Cardiac fibroblast (primary cell): ENCODE results near the gene VMA21.

ENCODE experiments used
- DNase-seq, 2 donors: peaks; one replicate each; pipeline versions ENCODE4 v3.0.0 to v3.0.0-alpha.2; 2010; ENCODE audit warnings: low read depth in 2 of 2
- H3K4me3 ChIP-seq, 2 donors: replicated peaks in 1 of 2; 1 replicate in 1 of 2; 2 replicates in 1 of 2; pipeline ENCODE4 v1.5.1; 2011; ENCODE audit warnings: low read depth in 2 of 2, low read length in 2 of 2, mild to moderate bottlenecking in 2 of 2, moderate library complexity in 1 of 2
- TF ChIP-seq, protein P1 (sequence below): IDR thresholded peaks from one replicate; pipeline ENCODE4 v1.5.1; 2011; ENCODE audit warnings: low read depth, mild to moderate bottlenecking, low read length, inconsistent platforms

Gene VMA21, protein sequence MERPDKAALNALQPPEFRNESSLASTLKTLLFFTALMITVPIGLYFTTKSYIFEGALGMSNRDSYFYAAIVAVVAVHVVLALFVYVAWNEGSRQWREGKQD

DNA sequence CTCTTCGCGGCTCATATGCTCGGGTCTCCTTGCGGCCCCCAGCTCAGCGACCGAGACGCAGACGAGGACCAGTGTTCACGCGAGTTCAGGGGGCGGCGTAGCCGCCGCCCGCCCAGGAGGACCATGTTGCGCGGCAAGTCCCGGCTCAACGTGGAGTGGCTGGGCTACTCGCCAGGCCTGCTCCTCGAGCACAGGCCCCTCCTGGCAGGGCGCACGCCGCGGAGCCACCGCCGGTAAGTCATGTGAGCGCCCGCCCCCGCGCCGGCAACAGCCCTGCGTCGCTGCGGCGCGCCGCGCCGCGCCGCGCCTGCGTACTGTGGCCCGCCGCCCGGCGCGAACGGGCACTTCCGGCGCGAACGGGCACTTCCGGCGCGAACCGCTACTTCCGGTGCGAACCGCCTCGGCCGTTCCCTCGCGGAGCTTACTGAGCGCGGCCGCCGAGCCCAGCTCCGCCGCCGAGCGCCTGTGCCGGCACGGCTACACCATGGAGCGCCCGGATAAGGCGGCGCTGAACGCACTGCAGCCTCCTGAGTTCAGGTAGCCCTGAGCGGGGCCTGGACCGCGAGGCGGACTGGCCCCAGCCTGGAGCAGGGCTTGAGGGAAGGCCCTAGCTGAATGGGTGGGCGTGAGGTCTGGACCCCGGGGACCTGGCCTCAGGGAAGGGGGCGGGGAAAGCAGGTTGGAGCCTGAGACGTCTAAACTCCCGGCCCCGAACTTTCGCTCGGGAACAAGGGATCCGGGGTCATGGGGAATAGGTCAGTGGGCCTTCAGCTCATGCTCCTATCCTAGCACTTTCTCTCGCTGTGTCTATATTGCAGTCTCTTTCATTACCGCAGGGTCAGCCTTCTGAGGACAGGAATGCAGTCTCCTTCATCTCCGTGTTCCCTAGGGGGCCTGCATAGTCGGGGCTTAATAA is at the start of gene VMA21:
TSS of gene VMA21 (plus strand) at position 382 of the 916 bp plus-strand sequence. CDS start at position 485, 103 bp downstream.
- TF ChIP-seq, protein P1, sequence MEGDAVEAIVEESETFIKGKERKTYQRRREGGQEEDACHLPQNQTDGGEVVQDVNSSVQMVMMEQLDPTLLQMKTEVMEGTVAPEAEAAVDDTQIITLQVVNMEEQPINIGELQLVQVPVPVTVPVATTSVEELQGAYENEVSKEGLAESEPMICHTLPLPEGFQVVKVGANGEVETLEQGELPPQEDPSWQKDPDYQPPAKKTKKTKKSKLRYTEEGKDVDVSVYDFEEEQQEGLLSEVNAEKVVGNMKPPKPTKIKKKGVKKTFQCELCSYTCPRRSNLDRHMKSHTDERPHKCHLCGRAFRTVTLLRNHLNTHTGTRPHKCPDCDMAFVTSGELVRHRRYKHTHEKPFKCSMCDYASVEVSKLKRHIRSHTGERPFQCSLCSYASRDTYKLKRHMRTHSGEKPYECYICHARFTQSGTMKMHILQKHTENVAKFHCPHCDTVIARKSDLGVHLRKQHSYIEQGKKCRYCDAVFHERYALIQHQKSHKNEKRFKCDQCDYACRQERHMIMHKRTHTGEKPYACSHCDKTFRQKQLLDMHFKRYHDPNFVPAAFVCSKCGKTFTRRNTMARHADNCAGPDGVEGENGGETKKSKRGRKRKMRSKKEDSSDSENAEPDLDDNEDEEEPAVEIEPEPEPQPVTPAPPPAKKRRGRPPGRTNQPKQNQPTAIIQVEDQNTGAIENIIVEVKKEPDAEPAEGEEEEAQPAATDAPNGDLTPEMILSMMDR: no peak
- DNase-seq: peak; percentile 80 to 94
- peak within 1 kb of the TSS; percentile 84 for H3K4me3 ChIP-seq

DNA sequence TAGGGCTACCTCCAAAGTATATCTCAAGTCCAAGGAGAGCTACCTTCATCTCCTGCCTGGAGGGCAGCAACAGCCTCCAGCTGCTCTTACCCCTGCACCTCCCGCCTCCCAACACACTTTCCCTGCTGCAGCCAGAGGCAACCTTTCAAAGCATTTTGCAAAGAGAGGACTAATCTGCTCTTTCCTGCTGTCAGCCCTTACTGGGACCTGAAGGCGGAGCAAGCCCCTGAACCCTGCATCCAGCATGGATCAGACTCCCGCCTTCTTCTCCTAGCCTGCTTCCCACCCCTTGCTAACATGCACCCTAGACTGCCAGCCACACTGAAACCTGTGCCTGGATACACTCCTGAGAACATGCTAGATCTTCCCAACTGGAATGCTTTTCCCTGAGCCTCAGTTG is 37.7 kb upstream of the VMA21 start:
- TF ChIP-seq, protein P1: no peak
- no peak overlapping the region for H3K4me3 ChIP-seq
- DNase-seq: no peak

DNA sequence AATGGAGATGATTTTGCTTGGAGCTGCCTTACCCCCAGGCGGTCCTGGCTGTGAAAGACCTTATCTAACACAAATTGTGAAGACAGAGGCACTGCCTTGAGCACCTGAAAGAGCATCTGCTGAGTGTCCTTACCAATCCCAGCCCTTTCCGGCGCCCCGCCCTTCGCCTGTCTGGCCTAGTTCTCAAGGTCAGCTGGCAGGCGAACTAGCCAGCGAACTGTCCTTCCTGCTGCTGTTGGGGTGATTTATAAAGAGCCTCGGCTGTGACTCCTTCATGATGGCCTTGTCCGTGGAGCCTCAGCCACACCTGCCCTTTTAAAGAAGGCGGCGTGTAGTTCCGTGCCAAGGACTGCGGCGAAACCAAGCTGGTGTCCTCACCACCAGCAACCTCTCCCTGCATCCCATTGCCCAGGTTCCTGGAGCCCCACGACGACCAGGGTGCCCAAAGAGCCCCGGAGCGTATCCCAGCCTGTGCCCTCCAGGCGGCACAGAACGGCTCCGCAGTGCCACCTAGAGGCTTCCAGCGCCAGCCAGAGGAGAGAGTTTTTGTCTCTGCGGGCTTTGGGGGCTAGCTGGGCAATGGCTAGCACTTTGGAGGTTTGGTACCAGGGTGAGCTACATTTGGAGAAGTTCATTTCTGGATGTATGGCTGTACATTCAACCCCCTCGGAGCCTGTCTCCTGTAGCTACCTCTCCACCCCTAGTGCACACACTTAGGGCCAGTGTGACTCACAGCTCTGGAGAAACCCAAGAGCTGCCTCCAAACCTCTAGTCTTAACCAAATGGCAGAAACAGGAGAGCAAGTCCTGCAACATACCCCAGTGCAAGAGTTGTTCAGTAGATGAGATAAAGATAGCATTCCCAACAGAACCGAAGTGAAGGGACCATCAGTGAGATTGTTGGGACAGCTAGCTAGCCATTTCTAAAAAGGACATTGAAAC is 36.8 kb upstream of the VMA21 start:
- TF ChIP-seq, protein P1: peak; percentile 69
- peak; percentile 5 to 12 for DNase-seq
- H3K4me3 ChIP-seq: no peak overlapping the region

DNA sequence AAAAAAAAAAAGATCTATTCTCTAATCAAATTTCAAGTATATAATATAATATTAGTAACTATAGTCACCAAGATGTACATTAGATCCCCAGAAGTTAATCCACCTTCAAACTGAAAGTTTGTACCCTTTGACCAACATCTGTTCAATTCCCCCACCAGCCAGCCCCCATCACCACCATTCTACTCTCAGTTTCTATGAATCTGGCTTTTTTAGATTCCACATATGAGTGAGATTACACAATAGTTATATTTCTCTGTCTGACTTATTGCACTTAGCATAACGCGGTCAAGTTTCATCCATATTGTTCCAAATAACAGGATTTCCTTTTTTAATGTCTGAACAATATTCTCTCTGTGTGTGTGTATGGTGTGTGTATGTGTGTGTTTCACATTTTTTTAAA is 33.7 kb upstream of the VMA21 start:
- no peak for DNase-seq
- TF ChIP-seq, protein P1: no peak

DNA sequence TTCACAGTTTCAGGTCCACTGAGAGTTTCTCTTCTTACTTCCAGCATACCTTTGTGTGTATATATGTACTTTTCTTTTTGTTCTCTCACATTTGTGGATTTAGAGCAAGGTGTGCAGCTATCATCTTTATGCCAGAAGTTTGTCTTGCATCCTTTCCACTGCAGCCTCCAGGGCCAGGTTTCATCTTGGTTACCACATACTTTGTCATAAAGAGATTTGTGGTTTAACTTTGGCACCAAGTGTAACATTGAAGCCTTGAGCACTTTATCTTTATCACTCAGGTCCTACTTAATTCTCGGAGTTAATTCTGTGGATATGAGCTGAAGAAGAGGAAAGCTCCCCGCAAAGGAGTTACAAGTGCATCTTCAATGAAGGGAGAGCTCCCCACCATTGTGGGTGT is 31.4 kb upstream of the VMA21 start:
- no peak overlapping the region for H3K4me3 ChIP-seq
- DNase-seq: no peak
- TF ChIP-seq, protein P1: no peak

More for the DNA sequence above, 33.7 kb upstream of the VMA21 start:
- H3K4me3 ChIP-seq: no peak overlapping the region

DNA sequence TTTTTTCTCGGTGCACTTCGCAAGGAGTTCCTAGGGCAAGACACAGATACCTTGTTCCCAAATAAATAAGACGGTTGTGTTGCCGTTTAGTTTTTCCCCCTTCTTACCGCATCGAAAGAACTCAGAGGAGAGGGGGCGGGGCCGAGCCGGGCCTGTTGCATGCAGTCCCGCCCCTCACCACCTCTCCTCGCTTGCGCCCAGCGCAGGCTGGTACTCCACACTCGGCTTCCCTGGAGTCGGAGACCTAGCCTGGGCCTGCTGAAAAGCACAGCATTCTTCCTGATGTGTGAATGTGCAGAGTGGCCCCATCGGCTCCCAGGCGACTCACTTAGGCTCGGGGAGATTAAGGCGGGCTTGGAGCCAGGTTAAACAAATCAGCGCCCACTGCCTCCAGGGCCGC is 26.1 kb upstream of the VMA21 start:
- TF ChIP-seq, protein P1: no peak
- DNase-seq: no peak
- no peak overlapping the region for H3K4me3 ChIP-seq
